HEK293 (cell line): ENCODE data around the gene PNKD.

Experiments used
- CTCF ChIP-seq: fragments of 450-650 bp; formaldehyde crosslinking; IDR thresholded peaks from 2 replicates; pipeline ENCODE4 v1.5.1; 2016; ENCODE audit warnings: missing biosample characterization, missing genetic modification characterization
- MYNN ChIP-seq: fragments of 450-650 bp; formaldehyde crosslinking; IDR thresholded peaks from 2 replicates; pipeline ENCODE4 v1.5.1; 2016; ENCODE audit warnings: missing biosample characterization, missing genetic modification characterization, borderline replicate concordance
- OSR2 ChIP-seq: fragments of 450-650 bp; formaldehyde crosslinking; IDR thresholded peaks from 2 replicates; pipeline ENCODE4 v1.5.1; 2016; ENCODE audit warnings: missing biosample characterization, missing genetic modification characterization
- SETDB1 ChIP-seq: IDR thresholded peaks from one replicate; pipeline ENCODE4 v1.6.1; 2017; ENCODE audit warnings: mild to moderate bottlenecking, low read length, moderate library complexity, mixed read lengths; ENCODE audit not compliant: insufficient read length
- YY1 ChIP-seq: fragments of 450-650 bp; formaldehyde crosslinking; IDR thresholded peaks from 2 replicates; pipeline ENCODE4 v1.5.1; 2018; ENCODE audit warnings: missing biosample characterization, missing genetic modification characterization
- ZFP41 ChIP-seq: fragments of 450-650 bp; formaldehyde crosslinking; IDR thresholded peaks from 2 replicates; pipeline ENCODE4 v1.5.1; 2016; ENCODE audit warnings: missing biosample characterization, missing genetic modification characterization, borderline replicate concordance
- ZFP69B ChIP-seq: fragments of 450-650 bp; formaldehyde crosslinking; IDR thresholded peaks from 2 replicates; pipeline ENCODE4 v1.5.1; 2016; ENCODE audit warnings: missing biosample characterization, missing genetic modification characterization
- ZNF121 ChIP-seq: fragments of 450-650 bp; formaldehyde crosslinking; IDR thresholded peaks from 2 replicates; pipeline ENCODE4 v1.5.1; 2016; ENCODE audit warnings: missing biosample characterization, missing genetic modification characterization
- ZNF2 ChIP-seq: fragments of 450-650 bp; formaldehyde crosslinking; IDR thresholded peaks from 2 replicates; pipeline ENCODE4 v1.5.1; 2016; ENCODE audit warnings: missing biosample characterization, missing genetic modification characterization
- ZNF416 ChIP-seq: fragments of 450-650 bp; formaldehyde crosslinking; IDR thresholded peaks from 2 replicates; pipeline ENCODE4 v1.5.1; 2016; ENCODE audit warnings: missing biosample characterization, missing genetic modification characterization
- ZNF549 ChIP-seq: fragments of 450-650 bp; IDR thresholded peaks from 2 replicates; pipeline ENCODE4 v1.5.1; 2018; ENCODE audit warnings: missing biosample characterization, missing genetic modification characterization, mild to moderate bottlenecking, inconsistent platforms, moderate library complexity

- no peak for TF ChIP-seq CTCF (tag by site-specific recombination)
- TF ChIP-seq ZNF416 = no peak
- no peak for TF ChIP-seq YY1 (tag by site-specific recombination)
- no peak for TF ChIP-seq ZNF121 (tag by site-specific recombination)
- TF ChIP-seq MYNN (tag by site-specific recombination) = no peak
- no peak for TF ChIP-seq ZFP69B (tag by site-specific recombination)
- no peak for TF ChIP-seq SETDB1
- TF ChIP-seq ZFP41 (tag by site-specific recombination) = no peak
- no peak for TF ChIP-seq ZNF2 (tag by site-specific recombination)
- no peak for TF ChIP-seq ZNF549 (tag by site-specific recombination)
- no peak for TF ChIP-seq OSR2 (tag by site-specific recombination)
These were observed 25.7 kb upstream of the PNKD start for GRCh38 chr2:218244665-218245064.
